B cell (primary cell): Measurements from ENCODE around the gene RBBP8NL. TPM values are rescaled to one million over a fixed set of nuclear protein-coding genes. Genes with fewer than 3 reads are reported as not detected.
A peak's percentile ranks its signal among the peaks of the same experiment; 100 is the strongest.

Source experiments
- ATAC-seq: fragments of 200-7000 bp; cut with Tn5 transposase; one replicate; pipeline ENCODE4 v1.10.0; 2021; ENCODE audit warnings: low read depth, mild to moderate bottlenecking, moderate number of reproducible peaks, moderate library complexity
- CTCF ChIA-PET: fragments of 350-600 bp; sonication (Branson Sonifier 250); formaldehyde crosslinking; loops from one replicate; lab custom pipeline; 2021; ENCODE audit warnings: antibody characterized with exemption, inconsistent platforms; lab: Charles Lee
- POLR2A ChIA-PET: fragments of 350-600 bp; sonication (Branson Sonifier 250); formaldehyde crosslinking; loops from one replicate; lab custom pipeline; 2021; ENCODE audit warnings: antibody characterized with exemption; lab: Charles Lee
- DNase-seq: peaks from one replicate; pipeline ENCODE4 v3.0.0; 2013
- H2AFZ ChIP-seq: 2 replicates; pipeline ENCODE4 v1.6.1; 2012; ENCODE audit warnings: mild to moderate bottlenecking, low read depth, low read length; ENCODE audit not compliant: insufficient read depth, poor library complexity, severe bottlenecking
- H3K27ac ChIP-seq, 2 donors: 1 replicate in 1 of 2; 2 replicates in 1 of 2; pipeline ENCODE4 v1.5.1; 2012 to 2013; ENCODE audit warnings: low read length in 2 of 2, mild to moderate bottlenecking in 2 of 2, moderate library complexity in 1 of 2
- H3K27me3 ChIP-seq, 4 experiments: fragments of 200-600 bp in 1 of 4; sonication (generic) in 1 of 4; replicated peaks in 1 of 4; 1 replicate in 2 of 4; 2 replicates in 2 of 4; pipeline versions ENCODE4 v1.6.1 to v1.7.0; 2013 to 2016; ENCODE audit warnings: low read length in 3 of 4, mild to moderate bottlenecking in 2 of 4, mixed read lengths in 1 of 4, moderate library complexity in 1 of 4; ENCODE audit not compliant: insufficient read depth in 4 of 4, control insufficient read depth in 3 of 4; ENCODE audit errors: control extremely low read depth in 1 of 4
- H3K36me3 ChIP-seq, 2 experiments: replicated peaks in 1 of 2; 1 replicate in 1 of 2; 2 replicates in 1 of 2; pipeline versions ENCODE4 v1.6.1 to v1.7.1; 2013; ENCODE audit warnings: low read length in 1 of 2; ENCODE audit not compliant: insufficient read depth in 2 of 2, control insufficient read depth in 1 of 2; ENCODE audit errors: control extremely low read depth in 1 of 2, extremely low read depth in 1 of 2
- H3K4me1 ChIP-seq, 2 donors: fragments of 200-600 bp in 1 of 2; sonication (generic) in 1 of 2; 1 replicate in 1 of 2; 2 replicates in 1 of 2; pipeline versions ENCODE4 v1.5.1 to v1.6.1; 2013 to 2017; ENCODE audit warnings: low read length in 2 of 2; ENCODE audit not compliant: control insufficient read depth in 2 of 2, insufficient read depth in 2 of 2
- H3K4me2 ChIP-seq: replicated peaks from 2 replicates; pipeline ENCODE3; 2012; ENCODE audit warnings: mild to moderate bottlenecking, low read depth, low read length; ENCODE audit not compliant: poor library complexity, severe bottlenecking
- H3K4me3 ChIP-seq, 5 experiments: fragments of 200-600 bp in 1 of 5; sonication (generic) in 1 of 5; 1 replicate in 3 of 5; 2 replicates in 2 of 5; pipeline versions ENCODE4 v1.5.1 to v1.7.0; 2011 to 2016; ENCODE audit warnings: low read length in 4 of 5, mild to moderate bottlenecking in 4 of 5, low read depth in 2 of 5, control low read depth in 1 of 5, moderate library complexity in 1 of 5; ENCODE audit not compliant: insufficient read depth in 1 of 5; ENCODE audit errors: control extremely low read depth in 1 of 5, extremely low read depth in 1 of 5
- H3K79me2 ChIP-seq: fragments of 200-600 bp; sonication (generic); one replicate; pipeline ENCODE4 v1.6.0; 2016; ENCODE audit warnings: low read length; ENCODE audit not compliant: control insufficient read depth, insufficient read depth
- H3K9ac ChIP-seq: fragments of 200-600 bp; sonication (generic); 2 replicates; pipeline ENCODE4 v1.6.1; 2017; ENCODE audit warnings: mild to moderate bottlenecking, low read length, moderate library complexity
- H3K9me3 ChIP-seq, 3 donors: one replicate each; pipeline versions ENCODE4 v1.6.1 to v1.7.1; 2013; ENCODE audit warnings: low read length in 2 of 3; ENCODE audit not compliant: control insufficient read depth in 2 of 3, insufficient read depth in 1 of 3; ENCODE audit errors: control extremely low read depth in 1 of 3
- H4K20me1 ChIP-seq: 2 replicates; pipeline ENCODE4 v1.6.0; 2012; ENCODE audit warnings: mild to moderate bottlenecking, low read length; ENCODE audit not compliant: insufficient read depth, control insufficient read depth, poor library complexity, severe bottlenecking
- H3K27ac Mint-ChIP-seq: one replicate; pipeline ENCODE4 v1.8.0; 2021; ENCODE audit warnings: mixed read lengths
- H3K27me3 Mint-ChIP-seq: one replicate; pipeline ENCODE4 v1.8.0; 2021; ENCODE audit warnings: mixed read lengths
- H3K4me1 Mint-ChIP-seq: one replicate; pipeline ENCODE4 v1.8.0; 2021; ENCODE audit warnings: mixed read lengths
- H3K4me3 Mint-ChIP-seq: one replicate; pipeline ENCODE4 v1.8.0; 2021; ENCODE audit warnings: mixed read lengths
- H3K9me3 Mint-ChIP-seq: one replicate; pipeline ENCODE4 v1.8.0; 2022; ENCODE audit warnings: mixed read lengths; ENCODE audit not compliant: insufficient read depth
- EZH2 ChIP-seq: IDR thresholded peaks from 2 replicates; pipeline ENCODE4 v1.6.1; 2012; ENCODE audit warnings: borderline replicate concordance, low read depth, mild to moderate bottlenecking, moderate library complexity, low read length; ENCODE audit not compliant: insufficient read depth, poor library complexity, severe bottlenecking
- WGBS: methylation state at CpG from one replicate; pipeline ENCODE4 v1.1.5; 2013; ENCODE audit warnings: missing lambda C conversion rate; ENCODE audit not compliant: insufficient coverage; 5-methylcytosine and 5-hydroxymethylcytosine counted together
- intact Hi-C: fragments of 100-400 bp; cut with micrococcal nuclease; formaldehyde crosslinking; loops from one replicate; pipeline ENCODE4 v1.10.0; 2022
- polyA plus RNA-seq: library from polyadenylated mRNA; depleted of rRNA; stranded (reverse); fragments of >200 nt; gene quantifications from 2 replicates; pipeline ENCODE4 v1.2.3, GENCODE V29; 2012
- total RNA-seq, 2 donors: library from RNA; stranded (reverse); fragments of 120-200 nt in 1 of 2; gene quantifications; 1 replicate in 1 of 2; 2 replicates in 1 of 2; pipeline versions ENCODE4 v1.2.3 to v1.2.4, GENCODE V29; 2013 to 2022
- TF ChIP-seq, protein P1 (sequence below): fragments of 200-600 bp; IDR thresholded peaks from one replicate; pipeline ENCODE4 v1.8.0; 2022; ENCODE audit warnings: antibody characterized with exemption, mild to moderate bottlenecking

RBBP8NL gene
- total and polyA plus RNA-seq, 2 donors (not counting 1 experiment from before 2014, with no cell fraction given) = not detected

DNA sequence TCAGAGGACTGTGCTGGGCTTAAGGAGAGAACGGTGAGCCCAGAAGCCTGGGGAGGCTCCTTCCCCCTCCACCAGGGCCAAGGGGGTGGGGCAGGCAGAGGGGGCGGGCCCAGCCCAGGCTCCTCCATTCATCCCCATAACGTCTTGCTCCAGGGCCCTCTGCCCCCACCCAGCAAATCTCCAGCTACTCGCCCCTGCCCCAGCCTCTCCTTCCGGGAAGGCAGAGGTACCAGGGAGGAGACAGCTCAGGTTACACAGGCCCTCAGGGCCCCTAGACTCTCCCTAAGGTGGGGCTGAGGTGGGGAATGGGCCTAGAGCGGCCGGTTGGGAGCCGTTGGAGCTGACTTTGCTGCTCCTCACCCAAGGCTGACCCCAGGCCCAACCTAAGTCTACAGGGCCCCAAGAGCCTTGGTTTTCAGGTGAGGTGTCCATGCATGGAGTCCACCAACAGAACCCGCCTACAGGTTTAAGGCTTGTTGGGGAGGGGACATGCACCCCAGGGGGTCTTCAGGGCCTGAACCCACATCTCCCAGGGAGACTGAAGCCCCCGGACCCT lies 61.4 kb downstream of the RBBP8NL start:
- DNase-seq (peak; percentile 27), ATAC-seq (no peak)
- Histone ChIP-seq H3K4me3 (peak overlapping the region in 4 of 5 experiments; percentile 49 to 70 (median 61)), H3K9ac (peak overlapping the region; percentile 71), H3K27me3 (peaks cover 0 to 34% (median 11%) of the 10 kb centered on the region in 4 experiments), H2AFZ (peak overlapping the region; percentile 65), H3K36me3 (no peaks in the 10 kb centered on the region), H3K27ac (no peak overlapping the region), H3K4me2 (peak overlapping the region; percentile 93), H3K4me1 (peaks cover 25 to 31% of the 10 kb centered on the region in 2 donors), H3K9me3 (peaks cover 0 to 4% (median 0%) of the 10 kb centered on the region in 3 donors), H3K79me2 (no peaks in the 10 kb centered on the region), H4K20me1 (peaks cover 6% of the 10 kb centered on the region)
- WGBS = 10% methylated on average over 1 of the region's 10 CpGs
- POLR2A ChIA-PET = interaction anchor here (1.7 to 4.2 kb wide), 2 partner anchors 9 to 27 kb away, joined by 6 to 43 read pairs; no protein-coding TSS in a partner anchor
- H3K9me3 Mint-ChIP-seq = no peaks in the 10 kb centered on the region
- no peak overlapping the region for H3K27ac Mint-ChIP-seq
- H3K27me3 Mint-ChIP-seq = peaks cover 6% of the 10 kb centered on the region
- TF ChIP-seq EZH2 = no peak
- TF ChIP-seq, protein P1, sequence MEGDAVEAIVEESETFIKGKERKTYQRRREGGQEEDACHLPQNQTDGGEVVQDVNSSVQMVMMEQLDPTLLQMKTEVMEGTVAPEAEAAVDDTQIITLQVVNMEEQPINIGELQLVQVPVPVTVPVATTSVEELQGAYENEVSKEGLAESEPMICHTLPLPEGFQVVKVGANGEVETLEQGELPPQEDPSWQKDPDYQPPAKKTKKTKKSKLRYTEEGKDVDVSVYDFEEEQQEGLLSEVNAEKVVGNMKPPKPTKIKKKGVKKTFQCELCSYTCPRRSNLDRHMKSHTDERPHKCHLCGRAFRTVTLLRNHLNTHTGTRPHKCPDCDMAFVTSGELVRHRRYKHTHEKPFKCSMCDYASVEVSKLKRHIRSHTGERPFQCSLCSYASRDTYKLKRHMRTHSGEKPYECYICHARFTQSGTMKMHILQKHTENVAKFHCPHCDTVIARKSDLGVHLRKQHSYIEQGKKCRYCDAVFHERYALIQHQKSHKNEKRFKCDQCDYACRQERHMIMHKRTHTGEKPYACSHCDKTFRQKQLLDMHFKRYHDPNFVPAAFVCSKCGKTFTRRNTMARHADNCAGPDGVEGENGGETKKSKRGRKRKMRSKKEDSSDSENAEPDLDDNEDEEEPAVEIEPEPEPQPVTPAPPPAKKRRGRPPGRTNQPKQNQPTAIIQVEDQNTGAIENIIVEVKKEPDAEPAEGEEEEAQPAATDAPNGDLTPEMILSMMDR = no peak
- intact Hi-C loops = loop anchor here (2.0 kb wide), 1 partner anchor 27 kb away; no protein-coding TSS in a partner anchor
- CTCF ChIA-PET = interaction anchor here (1.0 to 2.4 kb wide), 2 partner anchors 16 to 26 kb away, joined by 7 to 9 read pairs; no protein-coding TSS in a partner anchor
- peaks cover 22% of the 10 kb centered on the region for H3K4me1 Mint-ChIP-seq
- H3K4me3 Mint-ChIP-seq = peak overlapping the region; percentile 52
